ENCODE results near the gene MRPL42. TPM values are rescaled to one million over a fixed set of nuclear protein-coding genes. Genes with fewer than 3 reads are reported as not detected.
"Not testable (repeated sequence)": the region's sequence is repeated elsewhere in the genome, so short reads cannot be mapped to it uniquely, and the experiment has no call there.

The MRPL42 gene
- total RNA-seq, 2 donors from 2014 or later = 33.9 to 57.8 TPM

- Histone ChIP-seq H3K27me3 (no peaks in the 10 kb centered on the region), H3K4me1 (no peaks in the 10 kb centered on the region), H3K36me3 (peaks cover 64% of the 10 kb centered on the region), H3K27ac (no peak overlapping the region), H3K9me3 (no peaks in the 10 kb centered on the region), H3K4me3 (no peak overlapping the region)
- TF ChIP-seq, protein P1, sequence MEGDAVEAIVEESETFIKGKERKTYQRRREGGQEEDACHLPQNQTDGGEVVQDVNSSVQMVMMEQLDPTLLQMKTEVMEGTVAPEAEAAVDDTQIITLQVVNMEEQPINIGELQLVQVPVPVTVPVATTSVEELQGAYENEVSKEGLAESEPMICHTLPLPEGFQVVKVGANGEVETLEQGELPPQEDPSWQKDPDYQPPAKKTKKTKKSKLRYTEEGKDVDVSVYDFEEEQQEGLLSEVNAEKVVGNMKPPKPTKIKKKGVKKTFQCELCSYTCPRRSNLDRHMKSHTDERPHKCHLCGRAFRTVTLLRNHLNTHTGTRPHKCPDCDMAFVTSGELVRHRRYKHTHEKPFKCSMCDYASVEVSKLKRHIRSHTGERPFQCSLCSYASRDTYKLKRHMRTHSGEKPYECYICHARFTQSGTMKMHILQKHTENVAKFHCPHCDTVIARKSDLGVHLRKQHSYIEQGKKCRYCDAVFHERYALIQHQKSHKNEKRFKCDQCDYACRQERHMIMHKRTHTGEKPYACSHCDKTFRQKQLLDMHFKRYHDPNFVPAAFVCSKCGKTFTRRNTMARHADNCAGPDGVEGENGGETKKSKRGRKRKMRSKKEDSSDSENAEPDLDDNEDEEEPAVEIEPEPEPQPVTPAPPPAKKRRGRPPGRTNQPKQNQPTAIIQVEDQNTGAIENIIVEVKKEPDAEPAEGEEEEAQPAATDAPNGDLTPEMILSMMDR (IDR thresholded peaks at IDR 0.05) = no peak
- no peak for DNase-seq (ENCODE audit: low spot score)
These were observed 15.4 kb downstream of the MRPL42 start for GRCh38 chr12:93482721-93483120.

GRCh38 chr12:93483151-93483807 is 16.0 kb downstream of the MRPL42 start:
- TF ChIP-seq, protein P1 (IDR thresholded peaks at IDR 0.05) = no peak
- no peak overlapping the region for H3K4me3 ChIP-seq
- H3K27ac ChIP-seq = no peak overlapping the region
- no peak for DNase-seq (ENCODE audit: low spot score)
- no peaks in the 10 kb centered on the region for H3K9me3 ChIP-seq
- no peaks in the 10 kb centered on the region for H3K4me1 ChIP-seq
- H3K27me3 ChIP-seq = no peaks in the 10 kb centered on the region
- peaks cover 67% of the 10 kb centered on the region for H3K36me3 ChIP-seq

- TF ChIP-seq, protein P1 (IDR thresholded peaks at IDR 0.05) = no peak
- DNase-seq (ENCODE audit: low spot score) = no peak
- Histone ChIP-seq H3K27me3 (no peaks in the 10 kb centered on the region), H3K27ac (no peak overlapping the region), H3K4me1 (no peaks in the 10 kb centered on the region), H3K36me3 (peaks cover 78% of the 10 kb centered on the region), H3K4me3 (no peak overlapping the region), H3K9me3 (no peaks in the 10 kb centered on the region)
These were observed 17.1 kb downstream of the MRPL42 start for GRCh38 chr12:93484315-93484981.

- peaks cover 35% of the 10 kb centered on the region for H3K36me3 ChIP-seq
- H3K4me3 ChIP-seq; DNase-seq (ENCODE audit: low spot score); H3K4me1 ChIP-seq; H3K9me3 ChIP-seq; H3K27ac ChIP-seq; H3K27me3 ChIP-seq: not testable (repeated sequence)
These were observed 25.5 kb downstream of the MRPL42 start for GRCh38 chr12:93492808-93493207.

DNA sequence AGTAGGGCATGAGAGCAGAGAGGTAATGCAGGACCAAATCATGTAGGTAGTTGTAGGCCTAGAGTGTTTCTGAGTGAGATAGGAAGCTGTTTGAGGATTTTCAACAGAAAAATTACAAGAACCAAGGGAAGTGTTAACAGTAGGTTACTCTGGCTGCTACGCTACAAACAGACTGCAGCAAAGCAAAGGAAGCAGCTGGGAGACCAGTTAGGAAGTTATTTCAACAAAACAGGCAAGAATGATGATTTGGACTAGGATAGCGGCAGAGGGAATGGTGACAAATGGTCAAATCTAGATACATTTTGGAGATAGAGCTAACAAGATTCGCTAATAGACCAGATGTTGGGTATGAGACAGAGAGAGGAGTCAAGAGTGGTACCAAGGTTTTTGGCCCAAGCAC is 26.8 kb downstream of the MRPL42 start:
- Histone ChIP-seq H3K9me3 (no peaks in the 10 kb centered on the region), H3K27ac (no peak overlapping the region), H3K4me1 (no peaks in the 10 kb centered on the region), H3K27me3 (no peaks in the 10 kb centered on the region), H3K4me3 (no peak overlapping the region), H3K36me3 (peaks cover 22% of the 10 kb centered on the region)
- TF ChIP-seq, protein P1 (IDR thresholded peaks at IDR 0.05) = no peak
- DNase-seq (ENCODE audit: low spot score) = no peak

- DNase-seq (ENCODE audit: low spot score) = no peak
- TF ChIP-seq, protein P1 (IDR thresholded peaks at IDR 0.05) = no peak
- Histone ChIP-seq H3K36me3 (peaks cover under 1% of the 10 kb centered on the region), H3K4me3 (no peak overlapping the region), H3K27ac (no peak overlapping the region), H3K4me1 (peaks cover 0 to 3% of the 10 kb centered on the region in 2 donors), H3K9me3 (no peaks in the 10 kb centered on the region), H3K27me3 (no peaks in the 10 kb centered on the region)
These were observed 30.1 kb downstream of the MRPL42 start for GRCh38 chr12:93497456-93497855.

DNA sequence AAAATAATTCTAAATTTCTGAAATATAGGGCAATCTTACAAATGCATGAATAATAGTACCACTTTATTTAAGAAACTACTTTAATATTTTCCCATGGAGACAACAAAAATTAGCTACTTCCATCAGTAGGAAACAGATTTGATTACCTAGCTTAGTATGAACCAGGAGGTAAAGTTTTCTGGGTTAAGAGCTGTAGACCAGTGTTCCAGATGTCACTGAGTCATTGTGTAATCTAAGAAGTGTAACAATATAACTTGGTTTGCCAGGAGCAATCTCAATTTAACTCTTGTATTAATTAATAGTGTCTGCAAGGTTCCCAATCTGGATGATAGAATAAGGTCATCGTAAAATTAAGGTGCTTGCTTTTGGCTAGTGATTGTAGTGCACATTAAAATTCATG is 31.5 kb downstream of the MRPL42 start:
- not testable (repeated sequence) for H3K4me1 ChIP-seq; DNase-seq (ENCODE audit: low spot score); H3K36me3 ChIP-seq

More for the DNA sequence above, 31.5 kb downstream of the MRPL42 start:
- H3K4me3 ChIP-seq, H3K9me3 ChIP-seq, H3K27ac ChIP-seq, H3K27me3 ChIP-seq: not testable (repeated sequence)
